GM12878 (cell line): Measurements from ENCODE around the gene COL2A1. TPM values are rescaled to one million over a fixed set of nuclear protein-coding genes. Genes with fewer than 3 reads are reported as not detected.

Source experiments
- ATAC-seq: fragments of 200-7000 bp; cut with Tn5 transposase; 3 replicates; pipeline ENCODE4 v1.9.1; 2020; ENCODE audit warnings: mild to moderate bottlenecking, moderate library complexity
- BruUV-seq: library from RNA; stranded (reverse); fragments of 400-500 nt; replicated peaks from 2 replicates; lab custom pipeline; 2021; lab: Mats Ljungman, UMichigan
- CTCF ChIA-PET: fragments of 300-600 bp; sonication (Branson Sonifier 250); formaldehyde crosslinking; extraction: SDS; loops from one replicate; lab custom pipeline; 2021; ENCODE audit warnings: inconsistent platforms; lab: Yijun Ruan, JAX
- POLR2A ChIA-PET: fragments of 350-600 bp; formaldehyde crosslinking; extraction: SDS; loops from one replicate; lab custom pipeline; 2021; ENCODE audit warnings: inconsistent platforms; lab: Charles Lee
- RAD21 ChIA-PET: fragments of 300-600 bp; sonication (Branson Sonifier 250); formaldehyde crosslinking; loops from one replicate; lab custom pipeline; 2023; ENCODE audit warnings: antibody characterized with exemption; ENCODE audit not compliant: unreplicated experiment; lab: Charles Lee
- SMC1A ChIA-PET: fragments of 300-600 bp; sonication (Branson Sonifier 250); formaldehyde crosslinking; loops from one replicate; lab custom pipeline; 2023; ENCODE audit not compliant: unreplicated experiment, uncharacterized antibody; lab: Charles Lee
- DNase-seq: peaks from one replicate; pipeline ENCODE4 v3.0.0-alpha.2; 2011; ENCODE audit warnings: low read depth, low spot score
- FAIRE-seq: peaks from 3 replicates; lab custom pipeline; 2011; peaks lifted over from hg19 to GRCh38; lab: Jason Lieb, UNC
- H2AFZ ChIP-seq: 2 replicates; pipeline ENCODE4 v1.6.0; 2011; ENCODE audit warnings: low read depth, low read length, control low read depth; ENCODE audit not compliant: control insufficient read depth
- H3K27ac ChIP-seq: 2 replicates; pipeline ENCODE4 v1.5.1; 2011; ENCODE audit warnings: control low read depth; ENCODE audit not compliant: control insufficient read depth, insufficient read depth
- H3K27me3 ChIP-seq, 2 experiments: replicated peaks in 1 of 2; 2 replicates each; pipeline versions ENCODE4 v1.6.0 to v1.6.1; 2011; ENCODE audit warnings: low read length in 1 of 2; ENCODE audit not compliant: control insufficient read depth in 2 of 2, insufficient read depth in 2 of 2
- H3K36me3 ChIP-seq, 2 experiments: 2 replicates each; pipeline ENCODE4 v1.5.1; 2011; ENCODE audit warnings: low read length in 1 of 2; ENCODE audit not compliant: control insufficient read depth in 2 of 2, insufficient read depth in 2 of 2
- H3K4me1 ChIP-seq: 2 replicates; pipeline ENCODE4 v1.6.1; 2011; ENCODE audit warnings: mild to moderate bottlenecking, low read length, moderate library complexity, mixed read lengths; ENCODE audit not compliant: control insufficient read depth, insufficient read depth
- H3K4me2 ChIP-seq: 2 replicates; pipeline ENCODE4 v1.6.0; 2011; ENCODE audit warnings: control low read depth; ENCODE audit not compliant: control insufficient read depth, insufficient read depth
- H3K4me3 ChIP-seq: fragments of 200-600 bp; sonication (generic); 2 replicates; pipeline ENCODE4 v1.5.1; 2016
- H3K79me2 ChIP-seq: 2 replicates; pipeline ENCODE4 v1.6.0; 2011; ENCODE audit warnings: low read length; ENCODE audit not compliant: control insufficient read depth, insufficient read depth
- H3K9ac ChIP-seq: 2 replicates; pipeline ENCODE4 v1.8.0; 2011; ENCODE audit warnings: low read length, control low read depth, mixed read lengths; ENCODE audit not compliant: control insufficient read depth, insufficient read depth
- H3K9me3 ChIP-seq: replicated peaks from 3 replicates; pipeline ENCODE4 v1.5.1; 2011; ENCODE audit warnings: mild to moderate bottlenecking, low read length; ENCODE audit not compliant: control insufficient read depth, insufficient read depth
- H4K20me1 ChIP-seq: 2 replicates; pipeline ENCODE4 v1.6.0; 2011; ENCODE audit not compliant: control insufficient read depth, insufficient read depth
- GABPA ChIP-seq: IDR thresholded peaks from 2 replicates; pipeline ENCODE4 v1.6.1; 2014; ENCODE audit warnings: antibody characterized with exemption, low read depth, mild to moderate bottlenecking, inconsistent platforms
- GATAD2B ChIP-seq: fragments of 450-650 bp; conservative IDR thresholded peaks from 2 replicates; pipeline ENCODE4 v1.6.1; 2017; ENCODE audit warnings: low read depth, mild to moderate bottlenecking, moderate library complexity
- KLF5 ChIP-seq: fragments of 450-650 bp; IDR thresholded peaks from 2 replicates; pipeline ENCODE4 v1.6.1; 2014; ENCODE audit warnings: mild to moderate bottlenecking; ENCODE audit not compliant: partially characterized antibody
- MYC ChIP-seq: IDR thresholded peaks from 2 replicates; pipeline ENCODE4 v1.6.1; 2011; ENCODE audit warnings: mild to moderate bottlenecking, low read length, moderate library complexity, inconsistent platforms; ENCODE audit not compliant: insufficient read depth, insufficient replicate concordance, insufficient read length, severe bottlenecking
- NFXL1 ChIP-seq: fragments of 450-650 bp; IDR thresholded peaks from 2 replicates; pipeline ENCODE4 v1.6.1; 2017; ENCODE audit warnings: antibody characterized with exemption, mild to moderate bottlenecking, borderline replicate concordance
- NRF1 ChIP-seq: conservative IDR thresholded peaks from 2 replicates; pipeline ENCODE4 v1.6.1; 2011; ENCODE audit warnings: mild to moderate bottlenecking, low read depth, low read length, improper control_type of control experiment
- RBBP5 ChIP-seq: fragments of 200-600 bp; sonication (generic); conservative IDR thresholded peaks from 2 replicates; pipeline ENCODE4 v1.6.1; 2016
- RCOR1 ChIP-seq: conservative IDR thresholded peaks from 2 replicates; pipeline ENCODE4 v1.6.1; 2012; ENCODE audit warnings: low read depth, low read length, improper control_type of control experiment
- ZBTB4 ChIP-seq: fragments of 450-650 bp; formaldehyde crosslinking; IDR thresholded peaks from 2 replicates; pipeline ENCODE4 v1.4.0; 2022; ENCODE audit warnings: mild to moderate bottlenecking, moderate library complexity
- ZNF207 ChIP-seq: fragments of 450-650 bp; IDR thresholded peaks from 2 replicates; pipeline ENCODE4 v1.6.1; 2014; ENCODE audit warnings: antibody characterized with exemption, mild to moderate bottlenecking, borderline replicate concordance
- WGBS: methylation state at CpG from one replicate; pipeline ENCODE4 v1.1.6; 2016; ENCODE audit warnings: low lambda C conversion rate; ENCODE audit not compliant: insufficient replicate concordance, insufficient coverage; ENCODE audit errors: missing lambda C conversion rate; 5-methylcytosine and 5-hydroxymethylcytosine counted together
- in situ Hi-C: fragments of 300-500 bp; cut with MboI; formaldehyde crosslinking; loops from 9 replicates; pipeline ENCODE4 v1.14.3; 2018; ENCODE audit warnings: mixed read lengths
- intact Hi-C: fragments of 100-400 bp; cut with micrococcal nuclease; formaldehyde crosslinking; loops from one replicate; pipeline ENCODE4 v1.14.2; 2022; ENCODE audit not compliant: unreplicated experiment
- polyA plus RNA-seq, 11 experiments: library from polyadenylated mRNA; depleted of rRNA in 4 of 11; unstranded in 6 of 11; stranded (reverse) in 5 of 11; fragments of >200 nt; fragmentation: Nextera tagmentation in 4 of 11; fragmentation: Illumina TruSeq in 1 of 11; extraction: Ambion mirVana in 4 of 11; extraction: Trizol in 1 of 11; gene quantifications; 1 replicate in 1 of 11; 2 replicates in 10 of 11; pipeline versions ENCODE4 v1.2.1 to v1.2.3, GENCODE V29; 2011 to 2016; ENCODE audit warnings: inconsistent platforms in 2 of 11, missing spikeins in 2 of 11, low read depth in 1 of 11
- total RNA-seq, 4 experiments: library from RNA; depleted of rRNA in 3 of 4; stranded (reverse); fragments of >200 nt in 3 of 4; fragmentation: Illumina TruSeq in 1 of 4; extraction: Trizol in 1 of 4; gene quantifications; 2 replicates each; pipeline versions ENCODE4 v1.2.1 to v1.2.3, GENCODE V29; 2013 to 2021
- TF ChIP-seq, protein P1 (sequence below): fragments of 450-650 bp; IDR thresholded peaks from 2 replicates; pipeline ENCODE4 v1.6.1; 2017; ENCODE audit warnings: mild to moderate bottlenecking, moderate library complexity
- TF ChIP-seq, protein P2 (sequence below): IDR thresholded peaks from 2 replicates; pipeline ENCODE4 v1.6.1; 2011; ENCODE audit warnings: mild to moderate bottlenecking, low read depth, low read length, moderate library complexity; ENCODE audit not compliant: insufficient replicate concordance
- TF ChIP-seq, protein P3 (sequence below): fragments of 450-650 bp; IDR thresholded peaks from 2 replicates; pipeline ENCODE4 v1.6.1; 2018; ENCODE audit warnings: borderline replicate concordance, mild to moderate bottlenecking; ENCODE audit not compliant: partially characterized antibody

Gene COL2A1
- total and polyA plus RNA-seq, 10 of the 15 experiments (the other 5 are each of a cell fraction or from before 2014, with no cell fraction given): 0.06 to 0.67 (median 0.19) TPM; not detected in 1

DNA sequence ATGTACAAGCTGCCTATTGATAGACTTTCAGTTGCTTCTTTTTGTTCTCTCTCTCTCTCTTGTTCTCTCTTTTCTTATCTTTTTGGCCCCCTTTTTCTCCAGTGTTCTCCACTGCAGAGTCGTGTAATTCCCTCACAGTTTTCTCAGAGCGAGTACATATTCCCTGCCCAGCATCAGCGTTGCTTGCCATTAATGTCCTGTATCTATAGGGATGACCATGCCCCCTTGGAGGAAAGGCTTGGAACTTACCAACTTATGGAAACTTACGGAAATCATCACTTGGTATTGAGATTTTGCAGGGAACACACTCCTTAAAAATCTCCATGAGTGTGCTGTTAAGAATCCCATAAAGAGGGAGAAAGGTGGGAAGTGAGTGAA is 14.3 kb upstream of the COL2A1 start:
- Histone ChIP-seq H3K27ac (no peak overlapping the region), H3K4me3 (no peak overlapping the region), H3K4me1 (no peaks in the 10 kb centered on the region), H3K9ac (no peak overlapping the region), H4K20me1 (no peaks in the 10 kb centered on the region; the same call in 1 of the 2 replicates), H3K4me2 (no peak overlapping the region), H3K27me3 (peaks cover 5 to 6% of the 10 kb centered on the region in 2 experiments; a peak in 3 of 4 replicates), H2AFZ (no peak overlapping the region), H3K79me2 (no peaks in the 10 kb centered on the region), H3K36me3 (no peaks in the 10 kb centered on the region), H3K9me3 (no peaks in the 10 kb centered on the region)
- POLR2A ChIA-PET: no interaction called here
- intact Hi-C loops (no loop called here), in situ Hi-C loops (no loop called here)
- no TSS peak for BruUV-seq
- TF ChIP-seq, protein P1, sequence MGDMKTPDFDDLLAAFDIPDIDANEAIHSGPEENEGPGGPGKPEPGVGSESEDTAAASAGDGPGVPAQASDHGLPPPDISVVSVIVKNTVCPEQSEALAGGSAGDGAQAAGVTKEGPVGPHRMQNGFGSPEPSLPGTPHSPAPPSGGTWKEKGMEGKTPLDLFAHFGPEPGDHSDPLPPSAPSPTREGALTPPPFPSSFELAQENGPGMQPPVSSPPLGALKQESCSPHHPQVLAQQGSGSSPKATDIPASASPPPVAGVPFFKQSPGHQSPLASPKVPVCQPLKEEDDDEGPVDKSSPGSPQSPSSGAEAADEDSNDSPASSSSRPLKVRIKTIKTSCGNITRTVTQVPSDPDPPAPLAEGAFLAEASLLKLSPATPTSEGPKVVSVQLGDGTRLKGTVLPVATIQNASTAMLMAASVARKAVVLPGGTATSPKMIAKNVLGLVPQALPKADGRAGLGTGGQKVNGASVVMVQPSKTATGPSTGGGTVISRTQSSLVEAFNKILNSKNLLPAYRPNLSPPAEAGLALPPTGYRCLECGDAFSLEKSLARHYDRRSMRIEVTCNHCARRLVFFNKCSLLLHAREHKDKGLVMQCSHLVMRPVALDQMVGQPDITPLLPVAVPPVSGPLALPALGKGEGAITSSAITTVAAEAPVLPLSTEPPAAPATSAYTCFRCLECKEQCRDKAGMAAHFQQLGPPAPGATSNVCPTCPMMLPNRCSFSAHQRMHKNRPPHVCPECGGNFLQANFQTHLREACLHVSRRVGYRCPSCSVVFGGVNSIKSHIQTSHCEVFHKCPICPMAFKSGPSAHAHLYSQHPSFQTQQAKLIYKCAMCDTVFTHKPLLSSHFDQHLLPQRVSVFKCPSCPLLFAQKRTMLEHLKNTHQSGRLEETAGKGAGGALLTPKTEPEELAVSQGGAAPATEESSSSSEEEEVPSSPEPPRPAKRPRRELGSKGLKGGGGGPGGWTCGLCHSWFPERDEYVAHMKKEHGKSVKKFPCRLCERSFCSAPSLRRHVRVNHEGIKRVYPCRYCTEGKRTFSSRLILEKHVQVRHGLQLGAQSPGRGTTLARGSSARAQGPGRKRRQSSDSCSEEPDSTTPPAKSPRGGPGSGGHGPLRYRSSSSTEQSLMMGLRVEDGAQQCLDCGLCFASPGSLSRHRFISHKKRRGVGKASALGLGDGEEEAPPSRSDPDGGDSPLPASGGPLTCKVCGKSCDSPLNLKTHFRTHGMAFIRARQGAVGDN: no peak
- TF ChIP-seq ZNF207 (no peak), GATAD2B (no peak), ZBTB4 (CRISPR knock-in tag) (no peak), RBBP5 (no peak), KLF5 (no peak), NFXL1 (no peak), NRF1 (no peak), MYC (no peak), RCOR1 (no peak), GABPA (no peak)
- TF ChIP-seq, protein P2, sequence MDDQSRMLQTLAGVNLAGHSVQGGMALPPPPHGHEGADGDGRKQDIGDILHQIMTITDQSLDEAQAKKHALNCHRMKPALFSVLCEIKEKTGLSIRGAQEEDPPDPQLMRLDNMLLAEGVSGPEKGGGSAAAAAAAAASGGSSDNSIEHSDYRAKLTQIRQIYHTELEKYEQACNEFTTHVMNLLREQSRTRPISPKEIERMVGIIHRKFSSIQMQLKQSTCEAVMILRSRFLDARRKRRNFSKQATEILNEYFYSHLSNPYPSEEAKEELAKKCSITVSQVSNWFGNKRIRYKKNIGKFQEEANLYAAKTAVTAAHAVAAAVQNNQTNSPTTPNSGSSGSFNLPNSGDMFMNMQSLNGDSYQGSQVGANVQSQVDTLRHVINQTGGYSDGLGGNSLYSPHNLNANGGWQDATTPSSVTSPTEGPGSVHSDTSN: no peak
- TF ChIP-seq, protein P3, sequence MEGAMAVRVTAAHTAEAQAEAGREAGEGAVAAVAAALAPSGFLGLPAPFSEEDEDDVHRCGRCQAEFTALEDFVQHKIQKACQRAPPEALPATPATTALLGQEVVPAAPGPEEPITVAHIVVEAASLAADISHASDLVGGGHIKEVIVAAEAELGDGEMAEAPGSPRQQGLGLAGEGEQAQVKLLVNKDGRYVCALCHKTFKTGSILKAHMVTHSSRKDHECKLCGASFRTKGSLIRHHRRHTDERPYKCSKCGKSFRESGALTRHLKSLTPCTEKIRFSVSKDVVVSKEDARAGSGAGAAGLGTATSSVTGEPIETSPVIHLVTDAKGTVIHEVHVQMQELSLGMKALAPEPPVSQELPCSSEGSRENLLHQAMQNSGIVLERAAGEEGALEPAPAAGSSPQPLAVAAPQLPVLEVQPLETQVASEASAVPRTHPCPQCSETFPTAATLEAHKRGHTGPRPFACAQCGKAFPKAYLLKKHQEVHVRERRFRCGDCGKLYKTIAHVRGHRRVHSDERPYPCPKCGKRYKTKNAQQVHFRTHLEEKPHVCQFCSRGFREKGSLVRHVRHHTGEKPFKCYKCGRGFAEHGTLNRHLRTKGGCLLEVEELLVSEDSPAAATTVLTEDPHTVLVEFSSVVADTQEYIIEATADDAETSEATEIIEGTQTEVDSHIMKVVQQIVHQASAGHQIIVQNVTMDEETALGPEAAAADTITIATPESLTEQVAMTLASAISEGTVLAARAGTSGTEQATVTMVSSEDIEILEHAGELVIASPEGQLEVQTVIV: no peak
- SMC1A ChIA-PET: no interaction called here
- CTCF ChIA-PET: interaction anchor here (0.5 kb wide), 1 partner anchor 599 kb away, joined by 4 read pairs; no protein-coding TSS in a partner anchor
- RAD21 ChIA-PET: no interaction called here
- DNase-seq (no peak), ATAC-seq (no peak), FAIRE-seq (no peak)
- WGBS: 39% methylated on average over 4 of the region's 4 CpGs
